Measurements from ENCODE around the gene ANKRD62.

ANKRD62 gene

GRCh38 chr18:12101266-12101665 lies 7.6 kb downstream of the ANKRD62 start:
- no peak for DNase-seq (ENCODE audit: low read depth)
- H3K4me3 ChIP-seq (ENCODE audit: low read length): no peak overlapping the region
- TF ChIP-seq CTCF (conservative IDR thresholded peaks at IDR 0.05; ENCODE audit: low read length): no peak

- no peak for TF ChIP-seq CTCF (conservative IDR thresholded peaks at IDR 0.05; ENCODE audit: low read length)
- no peak for DNase-seq (ENCODE audit: low read depth)
- H3K4me3 ChIP-seq (ENCODE audit: low read length): no peak overlapping the region
Observed at GRCh38 chr18:12102136-12102842, 8.6 kb downstream of the ANKRD62 start.

- TF ChIP-seq CTCF (conservative IDR thresholded peaks at IDR 0.05; ENCODE audit: low read length): no peak
- H3K4me3 ChIP-seq (ENCODE audit: low read length): no peak overlapping the region
- DNase-seq (ENCODE audit: low read depth): no peak
Observed at GRCh38 chr18:12106471-12106870, 12.8 kb downstream of the ANKRD62 start.

GRCh38 chr18:12109836-12110235 lies 16.2 kb downstream of the ANKRD62 start:
- no peak for TF ChIP-seq CTCF (conservative IDR thresholded peaks at IDR 0.05; ENCODE audit: low read length)
- DNase-seq (ENCODE audit: low read depth): no peak
- no peak overlapping the region for H3K4me3 ChIP-seq (ENCODE audit: low read length)

GRCh38 chr18:12113999-12114646 lies 20.5 kb downstream of the ANKRD62 start:
- no peak overlapping the region for H3K4me3 ChIP-seq (ENCODE audit: low read length)
- TF ChIP-seq CTCF (conservative IDR thresholded peaks at IDR 0.05; ENCODE audit: low read length): no peak
- no peak for DNase-seq (ENCODE audit: low read depth)

GRCh38 chr18:12119358-12119757 lies 25.7 kb downstream of the ANKRD62 start:
- H3K4me3 ChIP-seq (ENCODE audit: low read length): no peak overlapping the region
- no peak for TF ChIP-seq CTCF (conservative IDR thresholded peaks at IDR 0.05; ENCODE audit: low read length)
- no peak for DNase-seq (ENCODE audit: low read depth)
